Transverse colon (tissue), 4 donors: Measurements from ENCODE around the gene NAA60. TPM values are rescaled to one million over a fixed set of nuclear protein-coding genes. Genes with fewer than 3 reads are reported as not detected.

Experiments
- DNase-seq: peaks from one replicate; pipeline ENCODE4 v3.0.0-alpha.2; 2019
- H3K27ac ChIP-seq, 4 donors: fragments of 200-600 bp; sonication (generic); 2 replicates each; pipeline ENCODE4 v1.5.1; 2016 to 2018; ENCODE audit warnings: inconsistent platforms in 4 of 4
- H3K27me3 ChIP-seq: fragments of 200-600 bp; sonication (generic); 2 replicates; pipeline ENCODE4 v1.5.1; 2017; ENCODE audit warnings: inconsistent platforms
- H3K36me3 ChIP-seq, 4 donors: fragments of 200-600 bp; sonication (generic); 2 replicates each; pipeline ENCODE4 v1.5.1; 2017 to 2019; ENCODE audit warnings: inconsistent platforms in 4 of 4
- H3K4me1 ChIP-seq, 4 donors: fragments of 200-600 bp; sonication (generic); 2 replicates each; pipeline ENCODE4 v1.5.1; 2017 to 2020; ENCODE audit warnings: inconsistent platforms in 4 of 4
- H3K4me3 ChIP-seq, 4 donors: fragments of 200-600 bp; sonication (generic); 1 replicate in 1 of 4; 2 replicates in 3 of 4; pipeline versions ENCODE4 v1.5.1 to v1.6.1; 2017 to 2019; ENCODE audit warnings: inconsistent platforms in 4 of 4
- H3K9me3 ChIP-seq, 2 donors: fragments of 200-600 bp; sonication (generic); 2 replicates each; pipeline ENCODE4 v1.5.1; 2017 to 2019; ENCODE audit warnings: inconsistent platforms in 2 of 2
- EP300 ChIP-seq: sonication (generic); formaldehyde crosslinking; IDR thresholded peaks from one replicate; pipeline ENCODE4 v1.6.1; 2017; ENCODE audit warnings: antibody characterized with exemption, low read depth
- POLR2A ChIP-seq: fragments of 450-650 bp; IDR thresholded peaks from one replicate; pipeline ENCODE4 v1.6.1; 2016; ENCODE audit warnings: antibody characterized with exemption, mild to moderate bottlenecking, moderate library complexity
- POLR2AphosphoS5 ChIP-seq, 3 donors: sonication (generic); formaldehyde crosslinking; IDR thresholded peaks; one replicate each; pipeline ENCODE4 v1.6.1; 2016; ENCODE audit warnings: antibody characterized with exemption in 3 of 3
- WGBS, 2 donors: methylation state at CpG; one replicate each; pipeline ENCODE4 v1.1.5; 2018; ENCODE audit warnings: low coverage in 1 of 2; 5-methylcytosine and 5-hydroxymethylcytosine counted together
- in situ Hi-C, 4 donors: fragments of 200-750 bp; cut with MboI; loops; one replicate each; pipeline versions ENCODE4 v1.15.0 to v1.15.1; 2017; ENCODE audit warnings: low sequenced_read_pairs in 3 of 4, low pct_ligation_motif_present in 1 of 4, low pct_unique_long_range_greater_than_20kb in 1 of 4
- intact Hi-C: fragments of 100-400 bp; cut with DNase I; formaldehyde crosslinking; loops from one replicate; pipeline ENCODE4 v1.15.1; 2023; ENCODE audit warnings: low total_unique reads
- total RNA-seq, 4 donors: library from RNA; depleted of rRNA; stranded (reverse); fragments of >200 nt; gene quantifications; one replicate each; pipeline ENCODE4 v1.1.0, GENCODE V29; 2016
- TF ChIP-seq, protein P1 (sequence below), 5 experiments: fragments of 200-600 bp in 3 of 5; fragments of 450-650 bp in 2 of 5; sonication (generic) in 3 of 5; IDR thresholded peaks; 1 replicate in 2 of 5; 2 replicates in 3 of 5; pipeline ENCODE4 v1.5.1; 2016 to 2017; ENCODE audit warnings: antibody characterized with exemption in 5 of 5, inconsistent platforms in 3 of 5, mild to moderate bottlenecking in 2 of 5, moderate library complexity in 1 of 5

NAA60 gene
- total RNA-seq = 100 to 1,000 TPM in 1 of 4 donors, 10 to 100 TPM in 3; 57.3 to 247 (median 72.9) TPM

DNA sequence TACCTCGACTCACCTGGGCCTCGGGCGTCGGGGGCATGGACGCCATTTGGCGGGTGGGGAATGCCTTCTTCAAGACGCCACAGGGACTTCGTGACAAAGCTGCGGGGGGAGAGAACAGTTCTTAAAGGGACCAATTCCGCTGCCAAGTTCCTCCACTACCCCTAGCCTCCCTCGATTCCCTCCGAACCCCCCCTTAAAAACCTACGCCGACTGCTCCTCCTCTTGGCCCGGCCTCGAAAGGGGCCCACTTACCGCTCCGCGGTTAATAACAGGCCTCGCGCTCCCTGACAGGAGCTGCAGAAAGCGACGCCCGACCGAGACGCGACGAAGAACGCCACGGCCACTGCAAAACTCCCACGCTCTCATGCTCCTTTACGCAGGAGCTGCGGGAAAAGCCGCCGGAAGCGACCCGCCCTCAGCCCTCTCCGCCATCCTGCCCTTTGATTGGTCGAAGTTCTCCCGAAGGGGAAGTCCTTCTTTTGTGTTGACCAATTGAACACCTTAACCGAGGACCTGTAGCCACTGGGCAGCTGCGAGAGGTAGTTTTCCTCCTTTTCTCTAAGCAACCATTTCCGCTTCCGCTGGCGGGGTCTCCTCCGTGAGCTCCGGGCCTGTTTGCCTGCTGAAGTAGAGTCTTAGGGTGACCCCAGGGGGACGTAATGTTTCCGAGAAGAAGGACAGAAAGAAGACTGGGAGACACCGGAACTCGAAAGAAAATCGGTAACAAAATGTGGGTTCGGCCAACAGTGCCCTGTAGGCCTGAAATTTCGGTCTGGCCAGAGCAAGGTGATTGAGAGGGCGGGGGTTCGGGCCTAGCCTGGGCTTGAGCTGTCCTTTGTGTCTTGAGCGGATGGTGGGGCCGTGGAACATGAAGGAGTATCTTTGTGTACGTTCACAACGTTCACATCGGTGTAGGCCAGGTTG lies at the start of gene NAA60, which contains the start of gene ZNF597:
Gene NAA60 (plus strand): TSS at position 573 of the 924 bp plus-strand sequence. CDS start 32,548 bp downstream, outside the sequence.
Gene ZNF597 (minus strand): TSS at position 397 of the 924 bp plus-strand sequence. CDS start 351 bp downstream, at position 46.
- 62% methylated on average over 61 of the region's 61 CpGs; no CpG with 5 or more reads in 1 of the 2 donors for WGBS, 2 donors
- Histone ChIP-seq H3K9me3 (peaks cover 0 to 8% of the 10 kb centered on the region in 2 donors), H3K27ac (peak within 1 kb of the TSS; percentile 68 to 87 (median 86)), H3K27me3 (no peaks in the 10 kb centered on the region), H3K4me3 (peak within 1 kb of the TSS; percentile 45 to 60 (median 55)), H3K4me1 (peaks cover 0 to 14% (median 4%) of the 10 kb centered on the region in 4 donors), H3K36me3 (no peaks in the 10 kb centered on the region)
- intact Hi-C loops = no loop called here
- DNase-seq = peak; percentile 85
- TF ChIP-seq, protein P1, sequence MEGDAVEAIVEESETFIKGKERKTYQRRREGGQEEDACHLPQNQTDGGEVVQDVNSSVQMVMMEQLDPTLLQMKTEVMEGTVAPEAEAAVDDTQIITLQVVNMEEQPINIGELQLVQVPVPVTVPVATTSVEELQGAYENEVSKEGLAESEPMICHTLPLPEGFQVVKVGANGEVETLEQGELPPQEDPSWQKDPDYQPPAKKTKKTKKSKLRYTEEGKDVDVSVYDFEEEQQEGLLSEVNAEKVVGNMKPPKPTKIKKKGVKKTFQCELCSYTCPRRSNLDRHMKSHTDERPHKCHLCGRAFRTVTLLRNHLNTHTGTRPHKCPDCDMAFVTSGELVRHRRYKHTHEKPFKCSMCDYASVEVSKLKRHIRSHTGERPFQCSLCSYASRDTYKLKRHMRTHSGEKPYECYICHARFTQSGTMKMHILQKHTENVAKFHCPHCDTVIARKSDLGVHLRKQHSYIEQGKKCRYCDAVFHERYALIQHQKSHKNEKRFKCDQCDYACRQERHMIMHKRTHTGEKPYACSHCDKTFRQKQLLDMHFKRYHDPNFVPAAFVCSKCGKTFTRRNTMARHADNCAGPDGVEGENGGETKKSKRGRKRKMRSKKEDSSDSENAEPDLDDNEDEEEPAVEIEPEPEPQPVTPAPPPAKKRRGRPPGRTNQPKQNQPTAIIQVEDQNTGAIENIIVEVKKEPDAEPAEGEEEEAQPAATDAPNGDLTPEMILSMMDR (IDR thresholded peaks at IDR 0.05) = no peak
- no peak for TF ChIP-seq EP300
- TF ChIP-seq POLR2A = peak; percentile 41
- peak in 2 of 3 donors; percentile 24 to 41 for TF ChIP-seq POLR2AphosphoS5 (IDR thresholded peaks at IDR 0.05)
- in situ Hi-C loops = no loop called here

DNA sequence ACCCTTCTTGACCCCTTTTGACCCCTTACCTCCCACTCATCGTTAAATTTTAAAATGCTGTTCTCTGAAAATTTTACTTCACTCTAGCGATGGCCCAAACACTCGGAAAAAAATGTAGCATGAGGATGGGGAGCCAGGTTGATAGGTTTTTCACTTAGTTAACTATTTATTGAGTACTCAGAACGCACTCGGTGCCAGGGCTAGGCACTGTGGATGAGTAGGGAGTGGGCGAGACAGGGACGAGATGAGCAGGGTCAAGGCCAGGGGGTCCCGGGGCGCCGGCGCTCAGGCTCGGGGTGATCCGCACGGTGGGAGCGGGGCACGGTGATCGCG lies 43.1 kb upstream of the NAA60 start:
- DNase-seq = no peak
- H3K4me1 ChIP-seq = peaks cover 12 to 22% (median 15%) of the 10 kb centered on the region in 4 donors
- H3K27ac ChIP-seq = peak overlapping the region; percentile 88 to 92 (median 90)
- H3K9me3 ChIP-seq = peaks cover 21 to 23% of the 10 kb centered on the region in 2 donors
- H3K4me3 ChIP-seq = peak overlapping the region; percentile 70 to 90 (median 80)
- intact Hi-C loops (loop anchor here (2.0 kb wide), 1 partner anchor 58 kb away; no protein-coding TSS in a partner anchor), in situ Hi-C loops (loop anchor here in 2 of 4 donors (10.0 to 25.0 kb wide), 2 partner anchors 88 to 106 kb away; partner anchors contain the start of genes TIGD7 (in 1 of the 2) and ZNF75A (in 1 of the 2))
- no peak for TF ChIP-seq POLR2A
- TF ChIP-seq, protein P1 (IDR thresholded peaks at IDR 0.05) = no peak
- TF ChIP-seq POLR2AphosphoS5 (IDR thresholded peaks at IDR 0.05) = no peak
- no peak for TF ChIP-seq EP300
- peaks cover 0 to 45% (median 15%) of the 10 kb centered on the region in 4 donors for H3K36me3 ChIP-seq
- whole genome bisulfite sequencing, 2 donors = 0 to 1% methylated on average over 3 to 18 of the region's 18 CpGs
- H3K27me3 ChIP-seq = no peaks in the 10 kb centered on the region

DNA sequence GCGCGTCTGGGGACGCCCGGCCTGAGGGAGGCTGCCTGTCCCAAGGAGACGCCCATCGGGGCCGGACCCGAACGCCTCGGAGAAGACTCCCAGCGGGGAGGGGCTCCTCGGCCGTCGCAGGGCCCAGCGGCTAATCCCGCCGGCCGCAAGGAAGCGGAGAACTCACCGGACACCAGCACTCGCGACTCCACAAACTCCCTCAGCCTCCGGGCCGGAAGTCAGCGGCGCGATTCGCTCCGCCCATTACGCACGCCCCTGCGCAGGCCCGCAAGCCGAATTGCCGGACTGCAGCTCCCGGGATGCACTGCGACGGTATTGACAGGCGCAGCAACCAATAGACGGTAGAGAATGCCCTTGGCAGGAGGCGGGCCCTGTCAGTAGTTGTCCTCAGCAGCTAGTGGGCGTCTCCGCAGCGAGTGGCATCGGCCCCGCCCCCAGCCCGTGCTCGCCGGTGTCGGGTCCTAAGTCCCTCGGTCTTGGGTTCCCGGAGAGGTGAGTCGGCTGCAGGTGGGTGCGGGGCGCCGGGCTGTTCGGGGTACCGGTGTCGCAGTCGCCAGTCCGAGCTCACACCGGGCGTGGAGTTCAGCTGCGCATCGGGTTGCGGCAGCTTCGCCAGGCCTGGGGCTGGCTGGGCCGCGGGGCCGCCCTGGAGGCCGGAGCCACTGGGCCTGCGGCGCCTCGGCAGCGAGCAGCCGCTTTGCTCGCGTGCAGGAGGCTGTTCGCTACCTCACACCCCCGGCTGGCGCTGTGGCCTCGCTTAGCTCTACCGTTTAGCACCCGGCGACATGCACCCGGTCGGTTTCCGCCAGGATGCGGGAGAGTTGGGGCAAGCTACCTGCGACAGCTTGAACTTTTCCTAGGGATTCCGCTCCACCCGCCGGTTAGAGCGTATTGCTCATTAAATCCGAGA lies 42.4 kb upstream of the NAA60 start, which contains the start of the genes ZNF174 and ZSCAN32:
Gene ZNF174 (plus strand): TSS at position 437 of the 910 bp plus-strand sequence. CDS start 790 bp downstream, outside the sequence.
Gene ZSCAN32 (minus strand): TSS at position 226 of the 910 bp plus-strand sequence. CDS start 3,447 bp downstream, outside the sequence.
- Histone ChIP-seq H3K4me3 (peak within 1 kb of the TSS; percentile 70 to 90 (median 80)), H3K27me3 (no peaks in the 10 kb centered on the region), H3K9me3 (peaks cover 25 to 26% of the 10 kb centered on the region in 2 donors), H3K36me3 (peaks cover 0 to 45% (median 16%) of the 10 kb centered on the region in 4 donors), H3K27ac (peak within 1 kb of the TSS; percentile 88 to 92 (median 90)), H3K4me1 (peaks cover 12 to 22% (median 15%) of the 10 kb centered on the region in 4 donors)
- TF ChIP-seq EP300 = no peak
- TF ChIP-seq, protein P1 (IDR thresholded peaks at IDR 0.05) = no peak
- peak; percentile 73 to 85 (median 78) for TF ChIP-seq POLR2AphosphoS5 (IDR thresholded peaks at IDR 0.05)
- peak; percentile 77 for TF ChIP-seq POLR2A
- intact Hi-C loops = loop anchor here (2.0 kb wide), 1 partner anchor 58 kb away; no protein-coding TSS in a partner anchor
- peak; percentile 99 for DNase-seq
- 0% methylated on average over 3 to 72 of the region's 95 CpGs for WGBS, 2 donors
- in situ Hi-C loops = loop anchor here in 2 of 4 donors (10.0 to 25.0 kb wide), 2 partner anchors 89 to 106 kb away; partner anchors contain the start of genes TIGD7 (in 1 of the 2) and ZNF75A (in 1 of the 2)
